HEK293 (cell line): ENCODE data around the gene NECTIN1.

Experiments used
- CTCF ChIA-PET: fragments of 350-600 bp; formaldehyde crosslinking; extraction: SDS; loops from one replicate; lab custom pipeline; 2021; ENCODE audit warnings: antibody characterized with exemption; lab: Yijun Ruan, JAX
- POLR2A ChIA-PET: fragments of 300-600 bp; formaldehyde crosslinking; extraction: SDS; loops from one replicate; lab custom pipeline; 2020; ENCODE audit warnings: antibody characterized with exemption, inconsistent platforms; lab: Yijun Ruan, JAX
- H3K27ac ChIP-seq: fragments of 200-500 bp; sonication (Bioruptor generic); 2 replicates; pipeline ENCODE4 v1.5.1; 2014; ENCODE audit warnings: low read depth, low read length, control low read depth, inconsistent platforms; ENCODE audit errors: extremely low read depth
- H3K36me3 ChIP-seq, 2 experiments: fragments of 200-500 bp in 1 of 2; sonication (Bioruptor generic) in 1 of 2; 1 replicate in 1 of 2; 2 replicates in 1 of 2; pipeline ENCODE4 v1.5.1; 2014 to 2017; ENCODE audit warnings: inconsistent platforms in 2 of 2, low read length in 2 of 2; ENCODE audit not compliant: control insufficient read depth in 2 of 2, insufficient read depth in 1 of 2
- H3K4me1 ChIP-seq: fragments of 200-500 bp; sonication (Bioruptor generic); 2 replicates; pipeline ENCODE4 v1.5.1; 2014; ENCODE audit warnings: mild to moderate bottlenecking, low read length, inconsistent platforms; ENCODE audit not compliant: control insufficient read depth, insufficient read depth
- H3K4me3 ChIP-seq: 2 replicates; pipeline ENCODE4 v1.5.1; 2011; ENCODE audit warnings: low read depth, mild to moderate bottlenecking, control low read depth, low read length, moderate library complexity
- H3K9me3 ChIP-seq: fragments of 200-500 bp; sonication (Bioruptor generic); 2 replicates; pipeline ENCODE4 v1.5.1; 2014; ENCODE audit warnings: low read depth, low read length, inconsistent platforms; ENCODE audit not compliant: control insufficient read depth, insufficient read depth
- BCL11B ChIP-seq: fragments of 450-650 bp; formaldehyde crosslinking; IDR thresholded peaks from 2 replicates; pipeline ENCODE4 v1.5.1; 2016; ENCODE audit warnings: low read depth, missing biosample characterization, missing genetic modification characterization
- GLIS1 ChIP-seq: fragments of 450-650 bp; formaldehyde crosslinking; IDR thresholded peaks from 2 replicates; pipeline ENCODE4 v1.5.1; 2016; ENCODE audit warnings: missing biosample characterization, missing genetic modification characterization
- KLF16 ChIP-seq: fragments of 450-650 bp; formaldehyde crosslinking; IDR thresholded peaks from 2 replicates; pipeline ENCODE4 v1.5.1; 2017; ENCODE audit warnings: missing biosample characterization, missing genetic modification characterization
- PRDM10 ChIP-seq: fragments of 450-650 bp; formaldehyde crosslinking; IDR thresholded peaks from 2 replicates; pipeline ENCODE4 v1.5.1; 2016; ENCODE audit warnings: missing biosample characterization, missing genetic modification characterization
- SETDB1 ChIP-seq: IDR thresholded peaks from one replicate; pipeline ENCODE4 v1.6.1; 2017; ENCODE audit warnings: mild to moderate bottlenecking, low read length, moderate library complexity, mixed read lengths; ENCODE audit not compliant: insufficient read length
- ZBTB20 ChIP-seq: fragments of 450-650 bp; formaldehyde crosslinking; IDR thresholded peaks from 2 replicates; pipeline ENCODE4 v1.5.1; 2016; ENCODE audit warnings: missing biosample characterization, missing genetic modification characterization
- ZNF211 ChIP-seq: fragments of 450-650 bp; formaldehyde crosslinking; IDR thresholded peaks from 2 replicates; pipeline ENCODE4 v1.5.1; 2016; ENCODE audit warnings: low read depth, missing biosample characterization, missing genetic modification characterization
- ZNF221 ChIP-seq: fragments of 450-650 bp; formaldehyde crosslinking; IDR thresholded peaks from 2 replicates; pipeline ENCODE4 v1.5.1; 2017; ENCODE audit warnings: missing biosample characterization, missing genetic modification characterization, borderline replicate concordance
- ZNF274 ChIP-seq, 2 experiments: fragments of 200-500 bp in 1 of 2; fragments of 450-650 bp in 1 of 2; sonication (Bioruptor generic) in 1 of 2; formaldehyde crosslinking in 1 of 2; IDR thresholded peaks; 2 replicates each; pipeline versions ENCODE4 v1.5.1 to v1.6.1; 2014 to 2016; ENCODE audit warnings: borderline replicate concordance in 1 of 2, inconsistent platforms in 1 of 2, low read length in 1 of 2, missing biosample characterization in 1 of 2, missing genetic modification characterization in 1 of 2
- ZNF280C ChIP-seq: fragments of 450-650 bp; formaldehyde crosslinking; IDR thresholded peaks from 2 replicates; pipeline ENCODE4 v1.5.1; 2016; ENCODE audit warnings: missing biosample characterization, missing genetic modification characterization
- ZNF335 ChIP-seq: fragments of 450-650 bp; formaldehyde crosslinking; conservative IDR thresholded peaks from 2 replicates; pipeline ENCODE4 v1.5.1; 2016; ENCODE audit warnings: missing biosample characterization, missing genetic modification characterization
- ZNF366 ChIP-seq: fragments of 450-650 bp; formaldehyde crosslinking; conservative IDR thresholded peaks from 2 replicates; pipeline ENCODE4 v1.5.1; 2016; ENCODE audit warnings: missing biosample characterization, missing genetic modification characterization
- ZNF426 ChIP-seq: fragments of 450-650 bp; formaldehyde crosslinking; IDR thresholded peaks from 2 replicates; pipeline ENCODE4 v1.5.1; 2017; ENCODE audit warnings: missing biosample characterization, missing genetic modification characterization, mild to moderate bottlenecking, inconsistent platforms, moderate library complexity
- ZNF510 ChIP-seq: fragments of 450-650 bp; formaldehyde crosslinking; IDR thresholded peaks from 2 replicates; pipeline ENCODE4 v1.5.1; 2018; ENCODE audit warnings: mild to moderate bottlenecking, missing genetic modification characterization, missing biosample characterization; ENCODE audit not compliant: insufficient replicate concordance
- ZNF529 ChIP-seq: fragments of 450-650 bp; formaldehyde crosslinking; IDR thresholded peaks from 2 replicates; pipeline ENCODE4 v1.5.1; 2017; ENCODE audit warnings: missing genetic modification characterization, missing biosample characterization; ENCODE audit not compliant: insufficient replicate concordance
- ZNF571 ChIP-seq: fragments of 450-650 bp; formaldehyde crosslinking; IDR thresholded peaks from 2 replicates; pipeline ENCODE4 v1.5.0; 2017; ENCODE audit warnings: missing biosample characterization, missing genetic modification characterization
- TF ChIP-seq, protein P1 (sequence below): fragments of 450-650 bp; formaldehyde crosslinking; IDR thresholded peaks from 2 replicates; pipeline ENCODE4 v1.5.1; 2017; ENCODE audit warnings: missing biosample characterization, missing genetic modification characterization

Gene NECTIN1

GRCh38 chr11:119724956-119725355 lies 4.0 kb downstream of the NECTIN1 start:
- CTCF ChIA-PET = interaction anchor here (0.6 to 2.3 kb wide), 4 partner anchors 11 to 29 kb away, joined by 3 to 8 read pairs (median 4); no protein-coding TSS in a partner anchor
- H3K36me3 ChIP-seq = no peaks in the 10 kb centered on the region

GRCh38 chr11:119723952-119724325 lies 5.1 kb downstream of the NECTIN1 start:
- H3K36me3 ChIP-seq = no peaks in the 10 kb centered on the region
- no peaks in the 10 kb centered on the region for H3K9me3 ChIP-seq
- H3K4me1 ChIP-seq = no peaks in the 10 kb centered on the region
- POLR2A ChIA-PET = no interaction called here
- no peak for TF ChIP-seq ZNF280C (tag by site-specific recombination)
- TF ChIP-seq BCL11B (tag by site-specific recombination) = no peak
- no peak for TF ChIP-seq ZNF510 (tag by site-specific recombination)
- TF ChIP-seq, all 188 proteins: peak for 0
- CTCF ChIA-PET = interaction anchor here (2.3 kb wide), 1 partner anchor 16 kb away, joined by 8 read pairs; no protein-coding TSS in a partner anchor
- Histone ChIP-seq H3K27ac (no peak overlapping the region), H3K4me3 (no peak overlapping the region)

More at GRCh38 chr11:119724956-119725355, 4.0 kb downstream of the NECTIN1 start:
- POLR2A ChIA-PET = no interaction called here
- H3K9me3 ChIP-seq = no peaks in the 10 kb centered on the region
- no peak overlapping the region for H3K4me3 ChIP-seq
- H3K4me1 ChIP-seq = no peaks in the 10 kb centered on the region
- TF ChIP-seq KLF16 (tag by site-specific recombination) (no peak), ZNF571 (no peak), ZNF529 (tag by site-specific recombination) (no peak), ZNF335 (tag by site-specific recombination) (no peak)
- TF ChIP-seq, protein P1, sequence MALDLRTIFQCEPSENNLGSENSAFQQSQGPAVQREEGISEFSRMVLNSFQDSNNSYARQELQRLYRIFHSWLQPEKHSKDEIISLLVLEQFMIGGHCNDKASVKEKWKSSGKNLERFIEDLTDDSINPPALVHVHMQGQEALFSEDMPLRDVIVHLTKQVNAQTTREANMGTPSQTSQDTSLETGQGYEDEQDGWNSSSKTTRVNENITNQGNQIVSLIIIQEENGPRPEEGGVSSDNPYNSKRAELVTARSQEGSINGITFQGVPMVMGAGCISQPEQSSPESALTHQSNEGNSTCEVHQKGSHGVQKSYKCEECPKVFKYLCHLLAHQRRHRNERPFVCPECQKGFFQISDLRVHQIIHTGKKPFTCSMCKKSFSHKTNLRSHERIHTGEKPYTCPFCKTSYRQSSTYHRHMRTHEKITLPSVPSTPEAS (tag by site-specific recombination) = no peak
- H3K27ac ChIP-seq = no peak overlapping the region

- Histone ChIP-seq H3K4me3 (no peak overlapping the region), H3K36me3 (no peaks in the 10 kb centered on the region), H3K27ac (no peak overlapping the region), H3K9me3 (no peaks in the 10 kb centered on the region), H3K4me1 (no peaks in the 10 kb centered on the region)
- no peak for TF ChIP-seq SETDB1
- peak; percentile 38; the same call in 1 of the 2 replicates for TF ChIP-seq GLIS1 (tag by site-specific recombination)
- TF ChIP-seq ZNF426 = no peak
- TF ChIP-seq ZNF274 (IDR thresholded peaks at IDR 0.05; ENCODE audit: low read length) = no peak
- TF ChIP-seq ZNF274 (tag by site-specific recombination; IDR thresholded peaks at IDR 0.05; ENCODE audit: borderline replicate concordance) = no peak
- POLR2A ChIA-PET = no interaction called here
- CTCF ChIA-PET = interaction anchor here (0.6 to 2.3 kb wide), 4 partner anchors 17 to 579 kb away, joined by 3 to 8 read pairs (median 3); no protein-coding TSS in a partner anchor
Measured at GRCh38 chr11:119723243-119723951, 5.6 kb downstream of the NECTIN1 start.

GRCh38 chr11:119722281-119722794 lies 6.7 kb downstream of the NECTIN1 start:
- Histone ChIP-seq H3K9me3 (no peaks in the 10 kb centered on the region), H3K27ac (no peak overlapping the region)
- TF ChIP-seq ZNF366 (tag by site-specific recombination) (no peak), ZNF221 (tag by site-specific recombination) (no peak), ZBTB20 (no peak), ZNF211 (tag by site-specific recombination) (no peak), PRDM10 (tag by site-specific recombination) (no peak)
- TF ChIP-seq, all 188 proteins: peak for 0
- ChIA-PET CTCF (interaction anchor here (0.6 to 2.3 kb wide), 7 partner anchors 14 to 581 kb away, joined by 3 to 17 read pairs (median 3); no protein-coding TSS in a partner anchor), POLR2A (no interaction called here)
- H3K36me3 ChIP-seq = no peaks in the 10 kb centered on the region
- H3K4me3 ChIP-seq = no peak overlapping the region
- no peaks in the 10 kb centered on the region; the same call in 1 of the 2 replicates for H3K4me1 ChIP-seq
